ENCODE results near the gene FAM170B. TPM values are rescaled to one million over a fixed set of nuclear protein-coding genes. Genes with fewer than 3 reads are reported as not detected.

The FAM170B gene
- not detected for total RNA-seq

DNA sequence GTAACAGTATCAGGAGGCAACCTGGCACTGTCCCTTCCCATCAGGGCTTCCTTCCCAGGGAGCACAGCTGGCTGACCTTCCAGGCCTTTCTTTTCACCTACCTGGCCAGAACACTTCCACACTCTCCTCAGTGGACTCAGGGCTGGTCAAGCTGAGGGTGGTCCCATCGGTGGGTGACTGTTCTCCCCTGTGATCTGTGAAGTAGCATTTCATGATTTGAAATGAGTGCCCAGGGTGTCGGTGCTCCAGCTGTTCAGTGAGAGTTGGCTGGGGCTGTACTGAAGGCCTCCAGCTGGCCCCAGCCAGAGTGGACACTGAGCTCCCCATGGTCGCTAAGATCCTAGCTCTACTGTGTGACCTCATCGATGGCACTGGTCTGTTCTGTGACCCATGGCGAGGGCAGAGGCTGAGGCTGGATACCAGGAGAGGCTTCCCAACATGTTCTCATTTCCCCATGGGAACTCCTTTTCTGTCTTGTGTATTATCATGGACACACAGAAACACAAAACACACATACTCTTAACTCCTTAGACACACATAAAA, at the start of gene FAM170B:
TSS of gene FAM170B (minus strand) at position 316 of the 543 bp plus-strand sequence. CDS start at position 213, 103 bp downstream.
- no peak for DNase-seq

DNA sequence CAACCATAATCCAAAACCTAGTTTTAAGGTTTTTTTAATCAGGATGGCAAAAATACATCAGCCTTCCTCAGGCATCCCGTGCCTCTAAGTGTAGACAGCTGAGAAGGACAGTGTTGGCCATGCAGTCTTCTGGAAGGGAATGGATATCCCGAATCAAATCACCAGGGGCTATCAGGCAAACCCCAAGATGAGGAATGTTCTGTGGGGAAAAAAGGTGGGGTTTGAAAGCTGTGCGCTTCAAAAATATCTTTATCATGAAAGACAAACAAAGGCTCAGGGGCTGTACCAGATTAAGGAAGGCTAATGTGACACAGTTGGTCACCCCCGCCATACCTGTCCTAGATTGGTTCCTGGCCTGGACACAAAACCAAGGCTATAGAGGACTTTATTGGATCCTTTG, 49.0 kb upstream of the FAM170B start:
- DNase-seq = no peak

DNA sequence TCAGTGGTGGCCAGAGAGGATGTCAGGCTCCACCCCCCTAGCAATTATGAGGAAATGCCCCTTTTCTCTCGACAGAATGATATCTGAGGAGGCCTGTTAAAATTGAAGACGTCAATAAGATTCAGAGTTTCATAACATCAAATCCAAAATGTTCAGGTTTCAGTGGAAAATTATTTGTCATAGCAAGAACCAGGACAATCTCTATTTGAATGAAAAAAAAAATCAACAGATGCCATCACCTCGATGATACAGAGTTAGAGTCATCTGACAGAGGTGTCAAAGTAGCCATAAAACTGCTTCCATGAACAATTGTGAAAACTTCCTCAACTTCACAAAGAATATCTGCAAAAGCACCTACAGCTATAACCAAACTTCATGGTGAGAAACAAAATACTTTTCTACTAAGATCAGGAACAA, 46.6 kb upstream of the FAM170B start:
- DNase-seq = no peak

DNA sequence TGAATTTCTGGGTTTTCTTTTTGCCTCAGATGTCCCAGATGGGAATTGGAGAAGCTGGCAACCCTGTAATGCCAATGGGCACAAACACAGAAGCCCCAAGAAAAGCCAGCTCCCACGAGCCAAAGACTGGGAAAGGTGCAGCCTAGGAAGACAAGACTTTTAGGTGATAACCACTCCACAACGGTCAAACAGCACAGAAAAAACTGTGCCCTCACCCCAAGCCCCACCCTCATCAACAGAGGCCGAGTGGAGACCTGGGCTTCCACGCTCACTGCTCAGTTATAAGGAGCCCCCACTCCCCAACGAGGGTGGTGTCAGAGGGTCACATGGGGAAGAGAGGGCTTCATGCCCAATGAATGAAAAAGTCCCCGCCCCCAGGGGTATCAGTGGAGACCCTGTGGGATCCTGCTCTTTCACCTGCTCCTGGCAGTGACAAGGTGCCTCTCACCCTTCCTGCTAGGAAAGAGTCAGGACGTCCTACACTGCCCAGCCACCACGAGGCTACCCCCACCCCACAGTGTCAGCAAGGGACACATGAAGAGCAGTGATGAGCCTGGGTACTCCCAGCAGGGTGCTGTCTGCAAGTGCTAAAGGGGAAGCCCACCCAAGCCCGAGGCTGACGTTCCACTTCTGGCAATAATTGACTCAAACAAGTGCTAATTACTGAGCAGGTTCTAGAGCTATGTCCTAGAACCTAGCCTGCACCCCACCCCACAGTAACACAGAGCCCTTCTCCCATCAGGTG, 46.0 kb upstream of the FAM170B start:
- no peak for DNase-seq

DNA sequence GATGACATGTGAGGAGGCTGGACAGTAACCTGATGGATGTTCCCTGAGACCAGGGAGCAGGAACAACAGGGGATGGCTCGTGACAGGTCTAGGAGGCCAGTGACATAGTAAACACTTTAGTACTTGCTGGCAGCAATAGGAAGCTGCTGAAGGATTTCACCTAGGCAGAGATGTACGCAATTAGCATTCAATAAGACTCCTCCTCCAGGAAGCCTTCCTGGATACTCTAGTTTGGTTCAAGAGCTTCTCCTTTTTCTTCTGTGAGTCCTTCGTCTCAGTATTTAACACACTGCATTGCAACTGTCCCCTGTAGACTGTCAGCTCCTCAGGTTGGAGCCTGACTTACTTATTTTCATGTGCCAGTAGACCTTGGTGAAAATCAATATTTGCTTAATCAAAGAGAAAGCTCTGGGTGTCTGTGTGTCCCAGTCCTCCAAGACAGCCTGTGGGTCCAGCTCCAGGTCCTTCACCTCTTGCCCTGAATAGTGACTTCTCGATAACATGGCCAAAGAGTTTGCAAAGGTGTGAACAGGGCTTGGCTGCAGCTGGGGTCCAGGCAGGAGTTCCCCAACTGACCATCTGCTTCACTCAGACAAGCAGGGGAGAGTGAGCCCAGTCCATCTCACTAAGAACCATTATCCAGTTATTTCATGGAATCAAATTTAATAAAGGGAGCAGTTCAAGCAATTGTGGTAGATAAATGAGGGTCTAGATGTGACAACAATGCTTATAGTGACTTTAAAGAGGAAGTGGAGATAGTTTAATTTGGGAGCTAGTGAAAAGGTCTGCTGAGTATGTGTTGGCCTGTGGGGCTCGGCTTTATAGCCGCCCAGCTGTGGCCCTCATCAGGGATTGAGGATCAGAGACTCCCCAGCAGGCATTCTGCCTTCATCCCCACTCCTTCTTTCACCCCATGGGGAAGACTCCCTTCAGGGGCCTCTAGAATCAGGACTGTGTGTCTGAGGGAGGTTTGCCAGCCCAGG, 45.0 kb upstream of the FAM170B start:
- DNase-seq = no peak

DNA sequence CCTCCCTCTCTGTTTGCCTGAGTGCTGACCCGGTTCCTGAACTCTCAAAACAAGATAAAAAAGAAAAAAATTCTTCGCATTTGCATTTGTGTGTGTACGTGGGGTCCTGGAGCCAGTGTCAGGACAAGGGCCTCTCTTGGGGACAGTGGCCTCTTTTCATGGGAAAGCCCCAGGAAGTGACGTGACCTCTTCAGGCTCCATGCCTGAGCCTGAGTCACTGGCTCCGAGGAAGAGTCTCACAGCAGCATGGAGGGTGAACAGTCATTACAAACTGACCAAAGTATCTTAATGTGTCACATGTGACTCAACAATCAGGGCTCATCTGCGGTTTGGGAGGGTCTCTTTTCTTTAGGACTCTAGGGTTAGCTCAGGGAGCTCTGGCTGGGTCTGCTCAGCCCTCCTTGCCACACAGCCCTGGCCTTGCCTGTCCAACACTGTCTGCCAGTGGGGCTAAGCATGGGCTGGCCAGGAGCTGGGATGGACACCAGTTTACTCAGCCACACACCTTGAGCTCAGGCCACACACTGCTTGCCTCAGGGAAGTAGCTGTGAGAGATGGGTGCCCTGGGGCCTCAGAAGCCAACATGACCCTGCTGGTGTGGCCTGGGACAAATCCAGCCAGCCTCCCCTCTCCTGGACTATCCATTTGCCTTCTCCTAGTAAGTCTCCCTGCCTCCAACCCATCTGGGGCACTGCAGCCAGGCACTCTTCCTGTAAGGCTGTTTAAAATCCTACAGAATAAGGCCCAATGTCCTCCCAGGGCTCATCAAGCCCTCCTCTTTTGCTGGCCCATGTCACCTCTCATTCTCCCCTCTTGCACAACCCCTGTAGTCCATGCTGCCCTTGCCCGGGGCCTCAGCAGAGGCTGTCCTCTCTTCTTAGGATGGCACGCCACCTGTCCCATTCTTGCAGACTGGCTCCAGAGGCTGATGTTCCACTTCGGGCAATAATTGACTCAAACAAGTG, 43.9 kb upstream of the FAM170B start:
- peak; percentile 24 for DNase-seq

DNA sequence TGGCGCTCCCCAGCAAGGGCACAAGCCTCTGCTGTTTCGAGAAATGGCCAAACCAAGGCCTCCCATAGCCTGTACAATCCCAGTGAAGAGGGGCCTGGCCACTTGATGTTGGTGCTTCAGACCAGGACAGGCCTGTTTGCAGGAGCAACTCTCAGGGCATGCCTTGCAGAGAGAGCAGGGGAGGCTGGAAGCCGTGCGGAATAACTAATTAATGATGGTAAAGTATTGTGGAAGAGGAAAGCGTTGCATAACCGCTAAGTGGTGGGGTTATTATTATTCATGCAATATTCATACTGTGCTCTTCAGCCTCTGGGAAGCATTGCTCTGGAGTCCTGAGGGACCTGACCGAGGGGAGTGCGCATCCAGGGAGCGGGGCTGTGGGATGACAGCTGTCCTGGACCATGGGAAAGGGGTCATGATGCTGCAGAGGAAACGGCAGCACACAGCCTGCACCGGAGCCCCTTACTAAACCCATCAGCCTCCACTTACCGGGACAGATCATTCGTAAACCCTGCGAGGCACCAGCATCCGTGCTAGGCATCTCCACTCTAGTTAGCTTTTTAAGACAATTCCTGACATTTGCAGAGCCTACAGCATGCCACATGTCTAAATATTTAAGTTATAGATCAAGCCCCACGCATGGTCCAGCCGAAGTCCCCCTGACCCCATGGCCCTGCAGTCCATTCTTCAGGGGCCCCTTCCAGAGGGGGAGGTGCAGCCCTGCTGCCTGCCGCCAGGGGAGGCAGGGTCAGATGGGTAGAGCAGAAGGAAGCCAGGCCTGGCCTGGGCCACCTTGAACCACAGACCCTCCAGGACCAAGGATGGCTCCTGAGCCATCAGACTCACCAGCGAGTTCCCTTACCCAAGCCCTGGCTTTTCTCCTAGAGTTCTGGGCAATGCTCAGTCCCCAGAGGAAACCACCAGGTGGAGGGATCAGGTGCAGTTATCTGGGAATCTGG, 42.8 kb upstream of the FAM170B start:
- DNase-seq = no peak

DNA sequence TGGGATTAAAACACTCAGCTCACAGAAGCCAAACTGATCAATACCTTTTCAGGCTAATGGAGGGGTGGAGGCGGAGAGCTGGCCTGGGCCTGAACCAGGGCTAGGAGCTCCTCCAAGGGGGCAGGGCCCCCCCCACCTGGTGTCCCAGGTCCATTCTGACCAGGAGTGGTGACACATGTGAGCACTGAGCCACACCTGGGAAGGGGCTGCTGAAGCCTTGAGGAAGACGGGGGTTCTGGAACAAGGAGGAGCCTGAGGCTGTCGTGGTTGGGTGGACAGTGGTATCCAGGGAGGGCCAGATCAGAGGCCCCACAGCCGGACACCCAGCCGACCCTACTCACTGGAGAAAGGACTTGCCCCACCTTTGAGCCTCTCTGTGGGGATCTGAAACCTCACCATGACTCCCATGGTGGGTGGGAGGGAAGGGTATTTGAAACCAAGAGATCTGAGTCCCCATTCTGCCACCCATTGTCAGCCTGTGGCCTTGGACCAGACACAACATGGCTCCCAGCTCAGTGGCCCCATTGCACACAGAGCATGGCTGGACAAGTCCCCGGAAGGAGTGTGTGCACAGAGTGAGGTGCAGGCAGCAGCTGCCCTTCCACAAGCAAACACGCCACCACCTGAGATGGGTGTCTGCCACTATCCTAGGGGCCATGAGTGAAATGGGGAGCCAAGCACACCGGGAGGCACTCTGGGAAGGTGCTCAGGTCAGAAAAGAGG, 41.9 kb upstream of the FAM170B start:
- no peak for DNase-seq

DNA sequence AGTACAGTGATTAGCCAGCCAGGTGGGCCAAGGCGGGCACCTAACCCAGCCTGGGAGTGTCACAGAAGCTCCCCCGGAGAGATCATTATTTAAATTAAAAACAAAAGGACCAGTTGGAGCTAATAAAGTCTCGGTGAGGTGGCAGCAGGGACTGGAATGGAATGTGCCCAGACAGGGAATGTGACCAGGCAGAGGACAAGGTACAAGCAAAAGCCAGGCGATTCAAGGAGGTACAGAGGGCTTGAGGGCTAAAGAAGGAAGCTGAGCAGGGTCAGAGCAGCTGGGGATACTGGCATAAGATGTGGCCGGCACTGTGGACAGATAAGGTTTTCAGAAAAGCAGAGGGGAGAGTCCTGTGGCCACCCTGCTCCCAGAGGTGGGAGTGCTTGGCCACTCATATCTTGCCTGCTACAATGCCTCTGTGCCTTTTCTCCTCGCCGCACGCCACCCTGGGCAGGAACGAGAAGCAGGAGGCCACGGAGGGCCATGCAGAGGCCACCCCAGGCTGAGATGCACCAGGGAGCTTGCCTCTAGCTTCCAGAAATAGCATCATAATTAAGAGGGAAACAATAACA, 41.2 kb upstream of the FAM170B start:
- no peak for DNase-seq

DNA sequence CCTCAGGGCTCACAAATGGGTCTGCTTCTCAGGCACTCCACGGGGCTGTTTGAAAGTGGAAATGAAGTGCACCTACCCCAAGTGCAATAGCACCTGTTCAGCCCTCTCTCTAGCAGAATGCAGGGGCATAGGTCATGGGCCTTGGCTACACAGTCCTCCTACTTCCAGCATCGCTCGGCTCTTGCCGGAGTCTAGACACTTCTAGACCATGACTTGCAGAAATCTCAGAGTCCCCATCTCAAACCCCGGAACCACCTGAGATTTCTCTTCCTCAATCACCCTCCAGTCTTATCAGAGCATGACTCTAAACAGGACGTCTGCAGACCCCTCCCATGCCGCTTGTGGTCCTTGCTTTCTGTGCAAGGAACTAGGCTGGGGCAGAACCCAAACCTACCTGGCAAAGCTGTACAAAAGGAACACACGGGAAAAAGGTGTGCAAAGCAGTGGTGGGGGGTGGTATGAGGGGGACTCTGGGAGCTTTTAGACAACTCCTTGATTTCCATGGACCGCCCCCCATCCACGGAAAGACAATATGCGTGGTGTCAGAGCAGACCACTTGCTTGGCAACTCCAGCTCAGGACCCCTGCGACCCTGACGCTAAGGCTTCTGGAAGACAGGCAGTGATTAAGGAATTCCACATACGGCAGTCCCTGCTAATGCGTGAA, 40.6 kb upstream of the FAM170B start:
- DNase-seq = no peak

DNA sequence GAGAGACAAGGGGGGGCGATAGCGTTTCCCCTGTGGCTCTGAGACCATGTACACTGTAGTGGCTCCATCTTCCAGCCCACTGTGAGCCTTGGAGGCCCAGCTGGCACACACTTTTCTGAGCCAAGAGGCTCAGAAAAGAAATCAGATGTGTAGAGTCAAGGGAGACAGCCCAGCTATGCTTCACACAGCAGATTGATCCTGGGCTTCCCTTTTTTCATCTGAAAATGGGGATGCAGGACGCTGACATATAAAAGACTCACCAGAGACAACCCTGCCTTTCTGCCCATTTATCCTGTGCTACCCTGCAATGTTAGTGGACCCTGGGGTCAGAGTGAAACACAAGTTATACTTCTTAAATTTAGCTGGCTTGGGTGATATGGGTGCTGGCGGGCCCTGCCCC, 40.0 kb upstream of the FAM170B start:
- DNase-seq = no peak

DNA sequence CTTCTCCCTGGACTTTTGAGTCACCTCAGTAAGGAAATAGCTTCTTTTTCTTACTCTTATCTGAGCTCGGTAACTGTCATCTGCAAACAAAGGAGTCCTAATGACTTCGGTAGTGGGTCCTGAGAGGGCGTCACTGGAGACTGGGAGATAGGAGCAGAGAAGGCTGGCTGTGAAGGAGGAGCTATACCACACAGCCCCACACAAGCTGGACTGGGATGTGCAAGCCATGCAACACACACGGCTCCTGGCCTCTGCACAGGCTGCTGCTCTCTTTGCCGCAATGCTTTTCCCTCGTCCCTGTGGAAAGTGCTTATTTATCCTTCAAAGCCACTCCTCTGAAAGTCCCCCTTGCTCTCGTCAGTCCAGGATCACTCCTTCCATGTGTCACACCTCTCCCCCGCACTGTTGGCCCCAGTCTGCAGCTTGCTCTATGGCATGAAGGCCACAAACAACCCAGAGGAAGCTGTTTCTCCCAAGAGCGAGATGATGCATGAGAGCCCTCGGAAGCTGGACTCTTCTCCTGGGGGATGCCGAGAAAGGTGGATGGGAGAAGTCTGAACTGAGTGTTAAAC, 39.5 kb upstream of the FAM170B start:
- DNase-seq = no peak

DNA sequence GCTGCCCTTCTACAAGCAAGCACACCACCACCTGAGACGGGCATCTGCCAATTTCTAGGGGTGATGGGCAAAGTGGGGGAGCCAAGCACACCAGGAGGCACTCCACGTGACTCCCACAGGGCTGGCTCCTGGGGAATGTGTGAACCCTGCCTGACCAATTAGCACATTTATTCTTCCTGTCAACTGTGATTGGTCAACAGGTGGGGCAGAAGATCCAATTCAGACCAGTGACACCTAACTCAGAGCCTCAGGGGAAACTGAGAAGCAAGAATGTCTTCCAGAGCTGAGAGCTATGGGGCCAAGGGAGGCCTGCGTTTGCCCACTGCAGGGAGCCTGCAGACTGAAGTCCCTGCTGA, 38.9 kb upstream of the FAM170B start:
- no peak for DNase-seq

DNA sequence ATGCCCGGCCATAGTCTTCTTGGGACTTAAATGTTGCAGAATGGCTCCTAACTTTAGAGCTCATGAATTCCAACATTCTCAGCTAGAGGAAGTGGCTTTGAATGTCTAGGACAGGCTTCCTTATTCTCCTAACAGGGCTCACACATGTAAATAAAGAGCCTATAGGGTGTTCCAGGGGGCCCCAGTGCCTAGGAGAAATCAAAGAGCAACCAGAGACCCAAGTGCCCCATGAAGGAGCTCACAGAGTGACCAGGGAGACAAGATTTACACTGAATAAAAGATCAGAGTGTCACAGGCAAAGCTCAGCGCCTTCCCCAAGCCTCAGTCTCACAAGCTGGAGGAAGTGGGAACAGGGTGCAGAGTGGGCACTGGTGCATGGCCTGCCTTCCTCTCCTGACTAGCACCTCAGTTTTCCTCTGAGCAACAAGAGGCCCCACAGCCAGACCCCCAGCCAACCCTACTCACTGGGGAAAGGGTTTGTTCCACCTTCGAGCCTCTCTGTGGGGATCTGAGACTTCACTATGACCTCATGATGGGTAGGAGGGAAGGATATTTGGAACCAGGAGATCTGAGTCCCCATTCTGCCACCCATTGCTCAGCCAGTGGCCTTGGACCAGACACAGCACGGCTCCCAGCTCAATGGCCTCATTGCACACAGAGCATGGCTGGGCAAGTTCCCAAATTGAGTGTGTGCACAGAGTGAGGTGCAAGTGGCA, 38.4 kb upstream of the FAM170B start:
- no peak for DNase-seq

DNA sequence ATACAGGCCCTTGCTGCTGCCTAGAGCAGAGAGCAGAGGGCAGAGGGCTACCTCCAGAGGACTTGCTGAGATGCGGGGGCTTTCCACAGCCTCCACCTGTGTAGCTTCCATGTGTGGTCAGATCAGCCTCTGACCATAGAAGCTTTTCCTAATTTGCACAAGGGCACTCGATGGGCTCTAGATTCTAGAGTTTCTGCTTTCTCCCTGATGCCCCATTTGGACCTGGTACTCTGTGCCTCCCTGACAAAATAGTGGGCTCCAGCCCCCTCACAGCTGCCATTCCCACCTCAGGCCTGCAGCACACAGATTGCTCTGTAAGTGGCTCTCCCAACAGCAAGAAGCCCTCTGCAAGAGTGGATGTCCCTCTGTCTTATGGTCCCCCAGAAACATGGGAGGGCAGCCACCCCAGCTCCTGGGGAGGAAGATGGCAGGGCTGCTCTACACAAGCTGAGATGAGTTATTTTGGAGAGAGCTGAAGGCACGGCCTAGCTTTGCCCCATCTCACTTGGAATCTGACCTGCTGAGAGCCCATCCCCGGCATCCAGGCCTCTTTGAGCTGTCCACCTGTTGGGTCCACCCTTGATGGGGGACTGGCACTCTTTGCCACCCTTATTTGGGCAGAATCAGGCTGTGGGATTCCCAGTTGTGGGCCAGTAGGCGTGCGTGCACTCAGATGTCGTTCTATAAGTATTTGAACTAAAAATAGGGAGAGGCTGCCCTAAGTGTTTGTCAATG, 37.7 kb upstream of the FAM170B start:
- no peak for DNase-seq

DNA sequence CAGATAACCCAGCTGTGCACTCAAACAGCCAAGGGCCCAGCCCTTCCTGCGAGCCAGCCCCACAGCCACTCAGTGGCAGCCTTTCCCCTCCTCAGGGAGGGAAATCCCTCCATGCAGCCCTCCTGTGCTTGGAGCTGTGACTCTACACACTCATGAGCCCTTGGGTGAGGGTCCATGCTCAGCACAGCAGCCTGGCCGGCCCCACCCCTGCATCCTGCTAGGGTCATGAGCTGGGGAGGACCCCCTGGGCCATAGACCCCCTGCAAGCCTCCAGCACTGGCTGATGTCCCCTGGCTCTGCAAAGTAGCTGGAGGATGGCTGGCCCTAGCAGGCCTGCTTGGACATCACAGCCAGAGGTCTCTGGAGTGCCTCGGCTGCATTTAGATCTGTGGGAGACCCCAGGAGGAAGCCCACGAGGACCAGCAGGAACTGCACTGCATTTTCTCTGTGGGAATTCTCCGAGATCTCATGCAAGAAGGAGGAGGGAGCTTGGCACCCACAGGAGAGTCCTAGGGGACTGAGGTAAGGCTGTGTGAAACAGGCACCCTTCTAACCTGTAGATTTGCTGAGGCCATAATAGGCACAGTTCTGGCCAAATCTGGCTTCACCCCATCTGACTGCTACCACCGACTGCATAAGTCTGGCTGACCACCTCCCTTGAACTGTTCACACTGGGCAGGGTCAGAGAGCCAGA, 37.0 kb upstream of the FAM170B start:
- no peak for DNase-seq

DNA sequence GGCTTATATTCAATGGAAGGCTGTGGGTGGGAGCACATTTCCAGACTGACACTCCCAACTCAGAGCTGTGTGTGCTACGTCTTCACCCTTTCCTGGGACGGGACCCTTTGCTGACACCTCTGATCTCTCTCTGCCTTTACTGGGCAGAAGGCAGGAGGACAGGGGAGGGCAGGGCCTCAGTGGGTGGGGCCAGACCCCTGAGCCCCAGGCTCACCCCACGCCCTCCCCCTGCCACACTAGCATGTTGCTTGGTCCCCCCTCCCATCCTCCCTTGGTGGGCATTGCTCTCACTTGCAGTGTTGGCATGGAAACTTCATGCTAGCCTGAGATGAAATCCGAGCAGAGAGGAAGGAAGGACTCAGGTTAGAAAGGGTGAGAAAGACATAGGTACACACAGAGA, 36.0 kb upstream of the FAM170B start:
- DNase-seq = no peak
